Activated CD8-positive, alpha-beta memory T cell treated with anti-CD3 and anti-CD28 coated beads for 36 hours (primary cell): ENCODE data around the gene ADAM15. TPM values are rescaled to one million over a fixed set of nuclear protein-coding genes. Genes with fewer than 3 reads are reported as not detected.

Experiments
- CTCF ChIA-PET: fragments of 350-600 bp; sonication (Branson Sonifier 250); formaldehyde crosslinking; loops from one replicate; lab custom pipeline; 2021; ENCODE audit warnings: antibody characterized with exemption; lab: Charles Lee
- POLR2A ChIA-PET: fragments of 350-600 bp; sonication (Branson Sonifier 250); formaldehyde crosslinking; loops from one replicate; lab custom pipeline; 2021; ENCODE audit warnings: antibody characterized with exemption; lab: Charles Lee
- total RNA-seq, 2 experiments: library from RNA; stranded (reverse); gene quantifications; one replicate each; pipeline ENCODE4 v1.2.3, GENCODE V29; 2021

ADAM15 gene
- total RNA-seq, 2 experiments from 2014 or later: 38.5 to 44.6 TPM

GRCh38 chr1:155019377-155020245, 31.5 kb upstream of the ADAM15 start:
- ChIA-PET POLR2A (no interaction called here), CTCF (interaction anchor here (0.6 to 1.3 kb wide), 3 partner anchors 19 to 29 kb away, joined by 3 to 4 read pairs (median 4); no protein-coding TSS in a partner anchor)

- ChIA-PET CTCF (interaction anchor here (0.9 to 1.5 kb wide), 3 partner anchors 37 to 47 kb away, joined by 3 to 4 read pairs (median 4); partner anchors contain the start of gene CKS1B), POLR2A (no interaction called here)
Observed at GRCh38 chr1:155022136-155022926, 28.8 kb upstream of the ADAM15 start.

GRCh38 chr1:155022927-155023236, 28.2 kb upstream of the ADAM15 start:
- ChIA-PET POLR2A (interaction anchor here (0.5 kb wide), 1 partner anchor 172 kb away, joined by 3 read pairs; no protein-coding TSS in a partner anchor), CTCF (interaction anchor here (0.9 to 1.0 kb wide), 2 partner anchors 37 to 48 kb away, joined by 3 to 4 read pairs; partner anchors contain the start of gene CKS1B)

- ChIA-PET POLR2A (interaction anchor here (0.5 kb wide), 1 partner anchor 171 kb away, joined by 3 read pairs; no protein-coding TSS in a partner anchor), CTCF (interaction anchor here (0.7 kb wide), 1 partner anchor 60 kb away, joined by 3 read pairs; no protein-coding TSS in a partner anchor)
Observed at GRCh38 chr1:155023627-155024026, 27.5 kb upstream of the ADAM15 start.

GRCh38 chr1:155024315-155024714, 26.8 kb upstream of the ADAM15 start:
- CTCF ChIA-PET: interaction anchor here (1.6 kb wide), 1 partner anchor 20 kb away, joined by 6 read pairs; no protein-coding TSS in a partner anchor
- POLR2A ChIA-PET: no interaction called here

- ChIA-PET CTCF (interaction anchor here (1.2 to 1.6 kb wide), 2 partner anchors 18 to 77 kb away, joined by 3 to 6 read pairs; no protein-coding TSS in a partner anchor), POLR2A (no interaction called here)
Observed at GRCh38 chr1:155026154-155026553, 25.0 kb upstream of the ADAM15 start.

- POLR2A ChIA-PET: no interaction called here
- CTCF ChIA-PET: no interaction called here
Observed at GRCh38 chr1:155026588-155026987, 24.5 kb upstream of the ADAM15 start.

- CTCF ChIA-PET: no interaction called here
- POLR2A ChIA-PET: no interaction called here
Observed at GRCh38 chr1:155029513-155030242, 21.4 kb upstream of the ADAM15 start.

- ChIA-PET POLR2A (interaction anchor here (0.6 kb wide), 1 partner anchor 121 kb away, joined by 6 read pairs; no protein-coding TSS in a partner anchor), CTCF (interaction anchor here (1.0 to 1.1 kb wide), 2 partner anchors 13 to 71 kb away, joined by 3 to 4 read pairs; no protein-coding TSS in a partner anchor)
Observed at GRCh38 chr1:155030243-155030795, 20.8 kb upstream of the ADAM15 start.

- POLR2A ChIA-PET: interaction anchor here (0.6 kb wide), 1 partner anchor 121 kb away, joined by 6 read pairs; no protein-coding TSS in a partner anchor
- CTCF ChIA-PET: interaction anchor here (1.0 to 1.1 kb wide), 2 partner anchors 14 to 72 kb away, joined by 3 to 4 read pairs; no protein-coding TSS in a partner anchor
Observed at GRCh38 chr1:155030899-155031298, 20.2 kb upstream of the ADAM15 start.

GRCh38 chr1:155032886-155033285, 18.2 kb upstream of the ADAM15 start:
- CTCF ChIA-PET: interaction anchor here (1.6 to 2.1 kb wide), 2 partner anchors 12 to 52 kb away, joined by 6 to 7 read pairs; no protein-coding TSS in a partner anchor
- POLR2A ChIA-PET: no interaction called here

GRCh38 chr1:155033524-155033923, 17.6 kb upstream of the ADAM15 start, which contains the start of the genes DCST1 and DCST2:
TSS of gene DCST1 (plus strand) at chr1:155033824. CDS start at chr1:155034037, 213 bp downstream.
TSS of gene DCST2 (minus strand) at chr1:155033781. CDS start at chr1:155033701, 80 bp downstream.
- ChIA-PET POLR2A (no interaction called here), CTCF (interaction anchor here (1.0 to 2.1 kb wide), 3 partner anchors 11 to 52 kb away, joined by 3 to 7 read pairs (median 6); no protein-coding TSS in a partner anchor)

GRCh38 chr1:155034318-155035208, 16.6 kb upstream of the ADAM15 start:
- POLR2A ChIA-PET: no interaction called here
- CTCF ChIA-PET: interaction anchor here (1.0 to 2.1 kb wide), 3 partner anchors 17 to 51 kb away, joined by 3 to 6 read pairs (median 4); no protein-coding TSS in a partner anchor

- CTCF ChIA-PET: interaction anchor here (1.1 kb wide), 1 partner anchor 19 kb away, joined by 4 read pairs; no protein-coding TSS in a partner anchor
- POLR2A ChIA-PET: no interaction called here
Observed at GRCh38 chr1:155035936-155036335, 15.2 kb upstream of the ADAM15 start.

GRCh38 chr1:155037043-155037442, 14.1 kb upstream of the ADAM15 start:
- CTCF ChIA-PET: interaction anchor here (2.4 kb wide), 1 partner anchor 14 kb away, joined by 8 read pairs; the partner anchor contains the start of gene ADAM15
- POLR2A ChIA-PET: no interaction called here

GRCh38 chr1:155037851-155038441, 13.2 kb upstream of the ADAM15 start:
- ChIA-PET CTCF (interaction anchor here (1.0 to 2.4 kb wide), 3 partner anchors 13 to 39 kb away, joined by 3 to 8 read pairs (median 4); partner anchors contain the start of gene ADAM15), POLR2A (no interaction called here)
